ENCODE data around the gene IL36A.

Gene IL36A

GRCh38 chr2:112980537-112980936 lies 24.7 kb upstream of the IL36A start:
- in situ Hi-C loops (cut with HindIII; ENCODE audit: low pct_unique_long_range_greater_than_20kb, low sequenced_read_pairs) = no loop called here
- no peak for TF ChIP-seq JUND (IDR thresholded peaks at IDR 0.05; ENCODE audit: low read depth)

GRCh38 chr2:112985090-112985489 lies 20.2 kb upstream of the IL36A start:
- no peak for DNase-seq (ENCODE audit: low read depth in 1 of 2, low spot score in 1 of 2)
- in situ Hi-C loops (cut with HindIII; ENCODE audit: low pct_unique_long_range_greater_than_20kb, low sequenced_read_pairs) = no loop called here

More at GRCh38 chr2:112980537-112980936, 24.7 kb upstream of the IL36A start:
- DNase-seq (ENCODE audit: low read depth in 1 of 2, low spot score in 1 of 2) = no peak

DNA sequence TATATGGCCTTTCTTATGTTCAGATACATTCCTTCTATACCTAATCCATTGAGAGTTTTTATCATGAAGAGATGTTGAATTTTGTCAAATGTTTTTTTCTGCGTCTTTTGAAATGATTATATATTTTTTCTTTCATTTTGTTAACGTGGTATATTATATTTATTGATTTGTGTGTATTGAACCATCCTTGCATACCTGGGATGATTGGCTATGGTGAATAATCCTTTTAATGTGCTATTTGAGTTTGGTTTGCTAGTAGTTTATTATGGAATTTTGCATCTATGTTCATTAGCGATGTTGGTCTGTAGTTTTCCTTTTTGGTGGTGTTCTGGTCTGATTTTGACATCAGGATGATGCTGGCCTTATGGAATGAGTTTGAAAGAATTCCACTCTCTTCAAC lies 15.6 kb upstream of the IL36A start:
- in situ Hi-C loops (cut with HindIII; ENCODE audit: low pct_unique_long_range_greater_than_20kb, low sequenced_read_pairs) = no loop called here
- no peak for DNase-seq (ENCODE audit: low read depth in 1 of 2, low spot score in 1 of 2)
- no peak for TF ChIP-seq JUND (IDR thresholded peaks at IDR 0.05; ENCODE audit: low read depth)

More at GRCh38 chr2:112985090-112985489, 20.2 kb upstream of the IL36A start:
- TF ChIP-seq JUND (IDR thresholded peaks at IDR 0.05; ENCODE audit: low read depth) = no peak

DNA sequence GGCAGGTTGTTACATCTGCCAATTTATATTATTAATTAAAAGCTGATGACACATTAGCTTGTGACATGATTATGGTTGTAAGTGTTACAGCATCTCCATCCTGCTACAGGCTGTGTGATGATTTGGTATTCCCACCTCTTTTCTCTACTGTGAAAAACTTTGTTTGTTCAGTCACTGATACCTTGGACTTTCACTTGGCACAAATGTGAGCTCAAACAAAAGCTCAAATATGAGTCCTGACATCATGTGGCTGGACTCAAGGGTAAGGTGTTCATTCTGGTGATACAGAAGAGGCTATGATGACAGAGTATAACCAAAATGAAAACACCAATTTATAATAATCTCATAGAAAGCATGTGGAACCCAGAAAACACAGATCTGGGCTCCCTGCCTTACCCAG lies 11.4 kb upstream of the IL36A start:
- in situ Hi-C loops (cut with HindIII; ENCODE audit: low pct_unique_long_range_greater_than_20kb, low sequenced_read_pairs) = no loop called here
- DNase-seq (ENCODE audit: low read depth in 1 of 2, low spot score in 1 of 2) = no peak
- TF ChIP-seq JUND (IDR thresholded peaks at IDR 0.05; ENCODE audit: low read depth) = no peak

GRCh38 chr2:112994648-112995047 lies 10.6 kb upstream of the IL36A start:
- no peak for DNase-seq (ENCODE audit: low read depth in 1 of 2, low spot score in 1 of 2)
- in situ Hi-C loops (cut with HindIII; ENCODE audit: low pct_unique_long_range_greater_than_20kb, low sequenced_read_pairs) = no loop called here
- TF ChIP-seq JUND (IDR thresholded peaks at IDR 0.05; ENCODE audit: low read depth) = no peak

DNA sequence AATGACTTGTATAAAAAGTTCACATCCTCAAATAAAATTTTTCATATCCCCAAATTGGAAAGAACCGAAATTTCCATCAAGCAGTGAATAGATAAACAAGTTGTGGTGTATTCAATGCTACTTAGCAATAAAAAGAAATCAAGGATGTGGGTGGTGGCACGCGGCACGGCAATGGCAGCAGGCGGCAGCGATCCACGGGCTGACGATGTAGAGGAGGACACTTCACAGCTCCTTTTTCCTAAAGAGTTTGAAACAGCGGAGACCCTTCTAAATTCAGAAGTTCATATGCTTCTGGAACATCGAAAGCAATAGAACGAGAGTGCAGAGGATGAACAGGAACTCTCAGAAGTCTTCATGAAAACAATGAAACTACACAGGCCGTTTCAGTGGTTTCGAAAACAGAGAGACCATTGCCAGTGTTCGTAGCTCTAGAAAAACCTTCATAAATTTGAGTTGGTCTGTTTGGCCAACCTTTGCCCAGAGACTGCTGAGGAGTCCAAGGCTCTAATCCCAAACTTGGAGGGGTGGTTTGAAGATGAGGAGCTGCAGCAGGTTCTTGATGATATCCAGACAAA lies 9.8 kb upstream of the IL36A start:
- in situ Hi-C loops (cut with HindIII; ENCODE audit: low pct_unique_long_range_greater_than_20kb, low sequenced_read_pairs) = no loop called here
- TF ChIP-seq JUND (IDR thresholded peaks at IDR 0.05; ENCODE audit: low read depth) = no peak
- no peak for DNase-seq (ENCODE audit: low read depth in 1 of 2, low spot score in 1 of 2)

GRCh38 chr2:112996635-112997034 lies 8.6 kb upstream of the IL36A start:
- TF ChIP-seq JUND (IDR thresholded peaks at IDR 0.05; ENCODE audit: low read depth) = no peak
- in situ Hi-C loops (cut with HindIII; ENCODE audit: low pct_unique_long_range_greater_than_20kb, low sequenced_read_pairs) = no loop called here
- no peak for DNase-seq (ENCODE audit: low read depth in 1 of 2, low spot score in 1 of 2)

GRCh38 chr2:112997151-112997550 lies 8.1 kb upstream of the IL36A start:
- no peak for TF ChIP-seq JUND (IDR thresholded peaks at IDR 0.05; ENCODE audit: low read depth)
- in situ Hi-C loops (cut with HindIII; ENCODE audit: low pct_unique_long_range_greater_than_20kb, low sequenced_read_pairs) = no loop called here
- DNase-seq (ENCODE audit: low read depth in 1 of 2, low spot score in 1 of 2) = no peak

DNA sequence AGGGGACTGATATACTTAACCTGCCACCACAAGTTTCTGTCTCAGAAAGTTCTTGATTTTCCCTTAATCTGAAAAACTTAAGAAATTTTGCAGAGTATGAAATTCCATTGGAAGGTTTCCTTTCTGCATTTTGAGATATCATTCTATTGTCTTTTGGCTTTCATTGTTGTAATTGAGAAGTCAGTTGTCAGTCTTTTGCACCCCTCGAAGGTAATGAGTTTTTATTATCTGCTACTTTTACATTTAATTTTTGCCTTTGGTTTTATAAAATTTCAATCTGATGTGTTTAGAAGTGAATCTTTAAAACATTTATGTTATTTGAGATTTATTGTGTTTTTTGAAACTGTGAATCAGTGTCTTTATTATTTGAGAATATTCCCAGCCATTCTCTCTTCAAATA lies 4.8 kb upstream of the IL36A start:
- in situ Hi-C loops (cut with HindIII; ENCODE audit: low pct_unique_long_range_greater_than_20kb, low sequenced_read_pairs) = no loop called here
- no peak for DNase-seq (ENCODE audit: low read depth in 1 of 2, low spot score in 1 of 2)
- no peak for TF ChIP-seq JUND (IDR thresholded peaks at IDR 0.05; ENCODE audit: low read depth)

- in situ Hi-C loops (cut with HindIII; ENCODE audit: low pct_unique_long_range_greater_than_20kb, low sequenced_read_pairs) = no loop called here
- no peak for DNase-seq (ENCODE audit: low read depth in 1 of 2, low spot score in 1 of 2)
- no peak for TF ChIP-seq JUND (IDR thresholded peaks at IDR 0.05; ENCODE audit: low read depth)
Observed at GRCh38 chr2:113002677-113003076, 2.6 kb upstream of the IL36A start.

- in situ Hi-C loops (cut with HindIII; ENCODE audit: low pct_unique_long_range_greater_than_20kb, low sequenced_read_pairs) = no loop called here
- TF ChIP-seq JUND (IDR thresholded peaks at IDR 0.05; ENCODE audit: low read depth) = no peak
- DNase-seq (ENCODE audit: low read depth in 1 of 2, low spot score in 1 of 2) = no peak
Observed at GRCh38 chr2:113007250-113007649, 2.0 kb downstream of the IL36A start.

DNA sequence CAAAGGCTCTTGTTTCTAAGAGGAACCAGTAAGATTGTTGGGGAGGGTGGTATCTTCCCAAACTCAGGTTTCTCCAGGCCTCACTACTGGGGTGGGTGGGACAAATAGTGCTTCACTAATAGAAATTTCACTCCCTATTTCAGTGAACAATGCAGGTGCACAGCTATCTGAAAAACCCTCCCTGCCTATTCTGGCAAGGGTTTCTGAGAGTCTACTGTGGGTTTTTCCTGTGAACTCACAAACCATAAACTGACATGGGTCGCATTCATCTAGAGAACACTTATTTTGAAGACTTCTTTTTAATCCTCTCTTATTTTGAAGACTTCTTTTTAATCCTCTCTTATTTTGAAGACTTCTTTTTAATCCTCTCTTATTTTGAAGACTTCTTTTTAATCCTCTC lies 4.4 kb downstream of the IL36A start:
- in situ Hi-C loops (cut with HindIII; ENCODE audit: low pct_unique_long_range_greater_than_20kb, low sequenced_read_pairs) = no loop called here
- TF ChIP-seq JUND (IDR thresholded peaks at IDR 0.05; ENCODE audit: low read depth) = no peak
- no peak for DNase-seq (ENCODE audit: low read depth in 1 of 2, low spot score in 1 of 2)

DNA sequence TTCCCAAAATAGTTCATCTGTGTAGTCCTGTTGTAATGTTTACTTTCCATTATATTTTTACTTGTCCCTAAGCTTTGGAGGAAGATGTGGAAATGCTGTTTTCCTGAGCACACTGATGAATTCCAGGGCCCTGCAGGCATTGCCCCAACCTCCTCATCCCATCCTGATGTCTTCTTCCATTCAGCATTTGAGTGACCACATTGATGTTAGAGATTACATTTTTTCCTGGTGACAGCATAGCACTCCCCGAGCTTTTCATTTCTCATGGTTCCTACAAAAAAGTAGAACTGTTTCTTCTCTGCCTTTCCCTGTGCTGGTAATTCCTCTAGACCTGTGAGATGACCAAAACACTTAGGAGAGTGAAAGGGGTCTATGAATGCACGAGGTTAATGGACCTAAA lies 4.8 kb downstream of the IL36A start:
- no peak for TF ChIP-seq JUND (IDR thresholded peaks at IDR 0.05; ENCODE audit: low read depth)
- DNase-seq (ENCODE audit: low read depth in 1 of 2, low spot score in 1 of 2) = no peak
- in situ Hi-C loops (cut with HindIII; ENCODE audit: low pct_unique_long_range_greater_than_20kb, low sequenced_read_pairs) = no loop called here

DNA sequence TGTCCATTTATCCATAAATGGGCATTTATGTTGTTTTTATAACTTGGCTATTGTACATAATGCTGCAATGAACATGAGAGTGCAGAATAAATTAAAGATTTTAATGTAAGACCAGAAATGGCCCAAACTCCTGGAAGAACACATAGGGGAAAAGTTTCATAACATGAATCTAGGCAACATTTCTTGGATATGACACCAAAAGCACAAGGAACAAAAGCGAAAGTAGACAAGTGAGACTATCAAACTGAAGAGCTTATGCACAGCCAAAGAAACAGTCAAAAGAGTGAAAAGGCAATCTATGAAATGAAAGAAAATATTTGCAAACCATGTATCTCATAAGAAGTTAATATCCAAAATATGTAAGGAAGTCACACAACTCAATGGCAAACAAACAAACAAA lies 5.8 kb downstream of the IL36A start:
- no peak for TF ChIP-seq JUND (IDR thresholded peaks at IDR 0.05; ENCODE audit: low read depth)
- no peak for DNase-seq (ENCODE audit: low read depth in 1 of 2, low spot score in 1 of 2)
- in situ Hi-C loops (cut with HindIII; ENCODE audit: low pct_unique_long_range_greater_than_20kb, low sequenced_read_pairs) = no loop called here
